ENCODE data around the gene C1orf167. TPM values are rescaled to one million over a fixed set of nuclear protein-coding genes. Genes with fewer than 3 reads are reported as not detected.
A peak's percentile ranks its signal among the peaks of the same experiment; 100 is the strongest.

Gene C1orf167
- total RNA-seq, 5 donors from 2014 or later (not counting 1 experiment from before 2014, with no cell fraction given), result not detected

GRCh38 chr1:11738783-11739182 lies 23.2 kb upstream of the C1orf167 start:
- H3K9me3 Mint-ChIP-seq, result no peaks in the 10 kb centered on the region
- CTCF ChIA-PET, result interaction anchor here in 1 of 2 donors (0.8 kb wide), 1 partner anchor 291 kb away, joined by 3 read pairs; no protein-coding TSS in a partner anchor

GRCh38 chr1:11740258-11741192 lies 21.5 kb upstream of the C1orf167 start:
- Histone ChIP-seq H3K27me3 (replicated peaks in 1 of 2; ENCODE audit: control insufficient read depth in 2 of 2, extremely low read depth in 1 of 2, insufficient read depth in 2 of 2, low read length in 1 of 2) (no peaks in the 10 kb centered on the region), H3K4me3 (ENCODE audit: control insufficient read depth in 1 of 2, extremely low read depth in 1 of 2, low read length in 1 of 2) (peak overlapping the region in 1 of 2 donors; percentile 0), H3K4me1 (ENCODE audit: control insufficient read depth in 1 of 2, extremely low read depth in 1 of 2, insufficient read depth in 2 of 2, low read length in 2 of 2) (peaks cover 25 to 74% of the 10 kb centered on the region in 2 experiments), H3K9me3 (no peaks in the 10 kb centered on the region), H3K36me3 (ENCODE audit: control insufficient read depth in 2 of 2, extremely low read depth in 1 of 2, insufficient read depth in 1 of 2, low read length in 1 of 2) (peaks cover 0 to 3% of the 10 kb centered on the region in 2 donors), H3K27ac (ENCODE audit: low read length) (no peak overlapping the region)
- H3K4me3 Mint-ChIP-seq, result peak overlapping the region; percentile 31 to 61 (median 39)
- H3K4me1 Mint-ChIP-seq, result peaks cover 62 to 74% (median 64%) of the 10 kb centered on the region in 3 donors
- DNase-seq, result peak in 10 of 35 experiments; percentile 13 to 45 (median 23)
- peak in 2 of 4 experiments; percentile 35 for ATAC-seq (replicated peaks in 1 of 4)
- H3K27me3 Mint-ChIP-seq, result no peaks in the 10 kb centered on the region
- peak overlapping the region; percentile 31 to 71 for H3K27ac Mint-ChIP-seq
- POLR2A ChIA-PET, result no interaction called here
- no peaks in the 10 kb centered on the region for H3K9me3 Mint-ChIP-seq
- WGBS (ENCODE audit: insufficient coverage), result 39% methylated on average over 8 of the region's 15 CpGs
- H3K36me3 Mint-ChIP-seq, result no peaks in the 10 kb centered on the region
- CTCF ChIA-PET, result interaction anchor here in 1 of 2 donors (0.6 to 1.4 kb wide), 2 partner anchors 91 to 684 kb away, joined by 3 to 4 read pairs; no protein-coding TSS in a partner anchor

More at GRCh38 chr1:11738783-11739182, 23.2 kb upstream of the C1orf167 start:
- Histone ChIP-seq H3K9me3 (no peaks in the 10 kb centered on the region), H3K27ac (ENCODE audit: low read length) (no peak overlapping the region), H3K36me3 (ENCODE audit: control insufficient read depth in 2 of 2, extremely low read depth in 1 of 2, insufficient read depth in 1 of 2, low read length in 1 of 2) (no peaks in the 10 kb centered on the region), H3K4me1 (ENCODE audit: control insufficient read depth in 1 of 2, extremely low read depth in 1 of 2, insufficient read depth in 2 of 2, low read length in 2 of 2) (peaks cover 25 to 75% of the 10 kb centered on the region in 2 experiments), H3K27me3 (replicated peaks in 1 of 2; ENCODE audit: control insufficient read depth in 2 of 2, extremely low read depth in 1 of 2, insufficient read depth in 2 of 2, low read length in 1 of 2) (no peaks in the 10 kb centered on the region), H3K4me3 (ENCODE audit: control insufficient read depth in 1 of 2, extremely low read depth in 1 of 2, low read length in 1 of 2) (no peak overlapping the region)
- Mint-ChIP-seq H3K4me1 (peaks cover 65 to 77% (median 66%) of the 10 kb centered on the region in 3 donors), H3K27me3 (no peaks in the 10 kb centered on the region), H3K4me3 (peak overlapping the region in 1 of 3 donors; percentile 93), H3K27ac (peak overlapping the region; percentile 27 to 44), H3K36me3 (no peaks in the 10 kb centered on the region)
- ATAC-seq (replicated peaks in 1 of 4) (no peak), DNase-seq (no peak)
- POLR2A ChIA-PET, result no interaction called here
- 100% methylated on average over 3 of the region's 6 CpGs for WGBS (ENCODE audit: insufficient coverage)

- Mint-ChIP-seq H3K27ac (no peak overlapping the region), H3K9me3 (no peaks in the 10 kb centered on the region), H3K4me1 (peaks cover 59 to 74% (median 63%) of the 10 kb centered on the region in 3 donors), H3K36me3 (peaks cover 9% of the 10 kb centered on the region), H3K4me3 (peak overlapping the region in 1 of 3 donors; percentile 61), H3K27me3 (no peaks in the 10 kb centered on the region)
- ChIA-PET CTCF (interaction anchor here in 1 of 2 donors (1.4 kb wide), 1 partner anchor 92 kb away, joined by 3 read pairs; no protein-coding TSS in a partner anchor), POLR2A (no interaction called here)
- no peak overlapping the region for H3K4me3 ChIP-seq (ENCODE audit: control insufficient read depth in 1 of 2, extremely low read depth in 1 of 2, low read length in 1 of 2)
- 100% methylated on average over 1 of the region's 4 CpGs for WGBS (ENCODE audit: insufficient coverage)
- no peak overlapping the region for H3K27ac ChIP-seq (ENCODE audit: low read length)
- no peak for DNase-seq
- peaks cover 6 to 8% of the 10 kb centered on the region in 2 donors for H3K36me3 ChIP-seq (ENCODE audit: control insufficient read depth in 2 of 2, extremely low read depth in 1 of 2, insufficient read depth in 1 of 2, low read length in 1 of 2)
- ATAC-seq (replicated peaks in 1 of 4), result no peak
- H3K9me3 ChIP-seq, result no peaks in the 10 kb centered on the region
- no peaks in the 10 kb centered on the region for H3K27me3 ChIP-seq (replicated peaks in 1 of 2; ENCODE audit: control insufficient read depth in 2 of 2, extremely low read depth in 1 of 2, insufficient read depth in 2 of 2, low read length in 1 of 2)
- H3K4me1 ChIP-seq (ENCODE audit: control insufficient read depth in 1 of 2, extremely low read depth in 1 of 2, insufficient read depth in 2 of 2, low read length in 2 of 2), result peaks cover 22 to 69% of the 10 kb centered on the region in 2 experiments
Observed at GRCh38 chr1:11741482-11741881, 20.5 kb upstream of the C1orf167 start.

GRCh38 chr1:11741919-11742558 lies 20.0 kb upstream of the C1orf167 start:
- Mint-ChIP-seq H3K27me3 (no peaks in the 10 kb centered on the region), H3K9me3 (no peaks in the 10 kb centered on the region), H3K36me3 (peaks cover 15% of the 10 kb centered on the region), H3K4me3 (peak overlapping the region in 1 of 3 donors; percentile 61), H3K4me1 (peaks cover 58 to 69% (median 62%) of the 10 kb centered on the region in 3 donors), H3K27ac (peak overlapping the region in 1 of 2 donors; percentile 55)
- WGBS (ENCODE audit: insufficient coverage), result 100% methylated on average over 2 of the region's 5 CpGs
- ChIA-PET CTCF (no interaction called here), POLR2A (no interaction called here)
- Histone ChIP-seq H3K27me3 (replicated peaks in 1 of 2; ENCODE audit: control insufficient read depth in 2 of 2, extremely low read depth in 1 of 2, insufficient read depth in 2 of 2, low read length in 1 of 2) (no peaks in the 10 kb centered on the region), H3K4me1 (ENCODE audit: control insufficient read depth in 1 of 2, extremely low read depth in 1 of 2, insufficient read depth in 2 of 2, low read length in 2 of 2) (peaks cover 18 to 64% of the 10 kb centered on the region in 2 experiments), H3K27ac (ENCODE audit: low read length) (no peak overlapping the region), H3K36me3 (ENCODE audit: control insufficient read depth in 2 of 2, extremely low read depth in 1 of 2, insufficient read depth in 1 of 2, low read length in 1 of 2) (peaks cover 6 to 13% of the 10 kb centered on the region in 2 donors), H3K4me3 (ENCODE audit: control insufficient read depth in 1 of 2, extremely low read depth in 1 of 2, low read length in 1 of 2) (no peak overlapping the region), H3K9me3 (no peaks in the 10 kb centered on the region)
- DNase-seq (no peak), ATAC-seq (replicated peaks in 1 of 4) (no peak)

- Histone ChIP-seq H3K27ac (ENCODE audit: low read length) (no peak overlapping the region), H3K27me3 (replicated peaks in 1 of 2; ENCODE audit: control insufficient read depth in 2 of 2, extremely low read depth in 1 of 2, insufficient read depth in 2 of 2, low read length in 1 of 2) (no peaks in the 10 kb centered on the region), H3K4me3 (ENCODE audit: control insufficient read depth in 1 of 2, extremely low read depth in 1 of 2, low read length in 1 of 2) (no peak overlapping the region), H3K9me3 (no peaks in the 10 kb centered on the region), H3K36me3 (ENCODE audit: control insufficient read depth in 2 of 2, extremely low read depth in 1 of 2, insufficient read depth in 1 of 2, low read length in 1 of 2) (peaks cover 12 to 34% of the 10 kb centered on the region in 2 donors), H3K4me1 (ENCODE audit: control insufficient read depth in 1 of 2, extremely low read depth in 1 of 2, insufficient read depth in 2 of 2, low read length in 2 of 2) (peaks cover 15 to 53% of the 10 kb centered on the region in 2 experiments)
- WGBS (ENCODE audit: insufficient coverage), result 83% methylated on average over 4 of the region's 9 CpGs
- CTCF ChIA-PET, result interaction anchor here in 1 of 2 donors (0.5 kb wide), 1 partner anchor 79 kb away, joined by 3 read pairs; no protein-coding TSS in a partner anchor
- no peaks in the 10 kb centered on the region for H3K9me3 Mint-ChIP-seq
- no peak for ATAC-seq (replicated peaks in 1 of 4)
- POLR2A ChIA-PET, result no interaction called here
- H3K27ac Mint-ChIP-seq, result no peak overlapping the region
- peaks cover 41 to 53% (median 46%) of the 10 kb centered on the region in 3 donors for H3K4me1 Mint-ChIP-seq
- H3K36me3 Mint-ChIP-seq, result peaks cover 19% of the 10 kb centered on the region
- DNase-seq, result no peak
- H3K4me3 Mint-ChIP-seq, result no peak overlapping the region
- H3K27me3 Mint-ChIP-seq, result no peaks in the 10 kb centered on the region
Observed at GRCh38 chr1:11744287-11744686, 17.7 kb upstream of the C1orf167 start.

- Histone ChIP-seq H3K27me3 (replicated peaks in 1 of 2; ENCODE audit: control insufficient read depth in 2 of 2, extremely low read depth in 1 of 2, insufficient read depth in 2 of 2, low read length in 1 of 2) (no peaks in the 10 kb centered on the region), H3K4me3 (ENCODE audit: control insufficient read depth in 1 of 2, extremely low read depth in 1 of 2, low read length in 1 of 2) (no peak overlapping the region), H3K4me1 (ENCODE audit: control insufficient read depth in 1 of 2, extremely low read depth in 1 of 2, insufficient read depth in 2 of 2, low read length in 2 of 2) (peaks cover 5 to 35% of the 10 kb centered on the region in 2 experiments), H3K36me3 (ENCODE audit: control insufficient read depth in 2 of 2, extremely low read depth in 1 of 2, insufficient read depth in 1 of 2, low read length in 1 of 2) (peaks cover 17 to 43% of the 10 kb centered on the region in 2 donors), H3K9me3 (no peaks in the 10 kb centered on the region), H3K27ac (ENCODE audit: low read length) (no peak overlapping the region)
- ATAC-seq (replicated peaks in 1 of 4) (no peak), DNase-seq (no peak)
- CTCF ChIA-PET, result interaction anchor here in 1 of 2 donors (0.6 kb wide), 1 partner anchor 478 kb away, joined by 3 read pairs; no protein-coding TSS in a partner anchor
- peaks cover 25 to 37% (median 30%) of the 10 kb centered on the region in 3 donors for H3K4me1 Mint-ChIP-seq
- peaks cover 20% of the 10 kb centered on the region for H3K36me3 Mint-ChIP-seq
- 83% methylated on average over 3 of the region's 6 CpGs for WGBS (ENCODE audit: insufficient coverage)
- H3K27me3 Mint-ChIP-seq, result no peaks in the 10 kb centered on the region
- no peaks in the 10 kb centered on the region for H3K9me3 Mint-ChIP-seq
- H3K4me3 Mint-ChIP-seq, result no peak overlapping the region
- no peak overlapping the region for H3K27ac Mint-ChIP-seq
- POLR2A ChIA-PET, result no interaction called here
Observed at GRCh38 chr1:11746092-11746491, 15.9 kb upstream of the C1orf167 start.
